Renal cortical epithelial cell (primary cell): ENCODE results near the gene MRPS11. TPM values are rescaled to one million over a fixed set of nuclear protein-coding genes. Genes with fewer than 3 reads are reported as not detected.
A peak's percentile ranks its signal among the peaks of the same experiment; 100 is the strongest.
"Not testable (repeated sequence)": the region's sequence is repeated elsewhere in the genome, so short reads cannot be mapped to it uniquely, and the experiment has no call there.

Experiments
- DNase-seq: peaks from one replicate; pipeline ENCODE4 v3.0.0-alpha.2; 2011; ENCODE audit warnings: low read depth
- total RNA-seq: library from RNA; depleted of rRNA; stranded (reverse); fragments of >200 nt; gene quantifications from 2 replicates; pipeline ENCODE4 v1.2.3, GENCODE V29; 2014

MRPS11 gene
- total RNA-seq, 1 donor from 2014 or later, result 28.1 TPM

GRCh38 chr15:88454867-88455810 is 12.4 kb upstream of the MRPS11 start:
- peak; percentile 67 for DNase-seq

DNA sequence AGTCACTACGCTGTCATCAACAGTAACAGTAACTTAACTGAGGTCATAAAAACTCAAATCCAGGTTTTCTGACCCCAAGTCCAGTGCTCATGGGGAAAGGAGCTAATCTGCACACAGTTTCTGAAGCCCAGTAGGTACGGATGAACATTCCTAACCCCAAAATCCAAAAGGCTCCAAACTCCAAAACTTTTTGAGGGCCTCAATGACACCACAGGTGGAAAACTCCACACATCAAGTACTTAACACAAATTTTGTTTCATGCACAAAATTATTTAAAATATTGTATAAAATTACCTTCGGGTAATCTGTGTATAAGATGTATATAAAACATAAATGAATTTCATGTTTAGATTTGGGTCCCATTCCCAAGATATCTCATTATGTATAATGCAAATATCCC is 10.8 kb upstream of the MRPS11 start:
- DNase-seq, result no peak

GRCh38 chr15:88463870-88464532 is 3.5 kb upstream of the MRPS11 start:
- no peak for DNase-seq

DNA sequence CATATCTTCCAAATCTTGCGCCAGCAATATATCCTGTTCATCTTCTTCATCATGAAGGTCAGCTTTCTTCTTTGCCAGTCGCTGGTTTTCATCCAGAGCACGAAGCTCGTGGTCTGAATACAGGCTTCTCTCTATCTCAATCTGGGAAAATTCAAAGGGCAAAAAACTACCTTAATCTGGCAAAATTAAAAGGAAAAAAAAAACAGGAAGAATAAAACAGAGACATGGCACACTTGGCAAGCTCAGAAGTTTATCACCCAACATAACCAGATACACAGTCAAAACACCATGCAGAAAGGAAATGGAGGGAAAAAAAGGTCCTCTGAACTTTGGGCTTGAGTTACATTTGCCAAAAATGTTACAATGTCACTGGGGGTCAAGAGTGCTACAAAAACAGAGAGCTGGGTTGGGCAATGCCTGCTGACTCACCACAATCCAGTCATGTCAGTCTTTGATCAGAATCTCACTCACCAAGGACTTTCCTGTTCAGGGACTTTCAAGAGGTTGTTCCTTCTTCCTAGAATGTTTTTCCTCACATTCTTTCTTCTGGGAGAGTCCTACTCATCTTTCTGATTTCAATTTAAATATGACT is 1.8 kb upstream of the MRPS11 start:
- DNase-seq, result peak; percentile 90

DNA sequence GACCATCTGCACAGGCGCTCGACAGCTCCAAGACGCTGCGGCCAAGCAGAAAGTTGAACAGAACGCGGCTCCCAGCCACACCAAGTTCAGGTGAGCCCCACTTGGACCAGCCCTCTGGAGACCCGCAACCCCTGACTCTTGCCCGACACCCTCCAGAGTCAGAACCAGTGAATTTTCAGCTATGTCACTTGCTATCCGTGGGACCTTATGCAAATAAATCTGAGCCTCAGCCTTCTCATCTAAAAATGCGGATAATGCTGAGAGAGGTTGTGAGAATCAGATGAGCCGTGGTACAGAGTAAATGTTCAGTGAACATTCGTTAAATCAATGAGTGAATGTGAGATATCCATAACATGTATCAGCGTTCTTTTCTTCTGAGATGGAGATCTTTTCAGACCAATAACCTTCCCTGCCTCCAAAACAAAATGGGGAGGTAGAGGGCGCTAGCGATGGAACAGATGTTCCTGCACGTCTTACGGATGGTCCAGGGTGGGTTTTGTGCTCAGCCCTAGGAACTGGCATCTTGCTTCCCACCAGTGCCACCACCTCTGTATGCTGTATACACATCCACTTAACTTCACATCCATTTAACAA is 524 bp downstream of the MRPS11 start:
- peak; percentile 13 for DNase-seq

DNA sequence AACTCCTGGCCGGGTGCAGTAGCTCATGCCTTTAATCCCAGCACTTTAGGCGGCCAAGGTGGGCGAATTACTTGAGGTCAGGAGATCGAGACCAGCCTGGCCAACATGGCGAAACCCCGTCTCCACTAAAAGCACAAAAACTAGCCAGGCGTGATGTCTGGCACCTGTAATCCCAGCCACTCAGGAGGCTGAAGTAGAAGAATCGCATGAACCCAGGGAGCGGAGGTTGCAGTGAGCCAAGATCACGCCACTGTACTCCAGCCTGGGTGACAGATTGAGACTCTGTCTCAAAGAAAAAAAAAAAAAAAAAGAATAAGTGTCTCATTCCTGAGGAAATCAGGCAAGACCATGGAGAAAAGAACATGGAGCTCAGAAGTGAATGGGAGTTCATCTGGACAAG is 1.2 kb downstream of the MRPS11 start:
- not testable (repeated sequence) for DNase-seq

GRCh38 chr15:88469321-88469720 is 1.8 kb downstream of the MRPS11 start:
- DNase-seq, result no peak

DNA sequence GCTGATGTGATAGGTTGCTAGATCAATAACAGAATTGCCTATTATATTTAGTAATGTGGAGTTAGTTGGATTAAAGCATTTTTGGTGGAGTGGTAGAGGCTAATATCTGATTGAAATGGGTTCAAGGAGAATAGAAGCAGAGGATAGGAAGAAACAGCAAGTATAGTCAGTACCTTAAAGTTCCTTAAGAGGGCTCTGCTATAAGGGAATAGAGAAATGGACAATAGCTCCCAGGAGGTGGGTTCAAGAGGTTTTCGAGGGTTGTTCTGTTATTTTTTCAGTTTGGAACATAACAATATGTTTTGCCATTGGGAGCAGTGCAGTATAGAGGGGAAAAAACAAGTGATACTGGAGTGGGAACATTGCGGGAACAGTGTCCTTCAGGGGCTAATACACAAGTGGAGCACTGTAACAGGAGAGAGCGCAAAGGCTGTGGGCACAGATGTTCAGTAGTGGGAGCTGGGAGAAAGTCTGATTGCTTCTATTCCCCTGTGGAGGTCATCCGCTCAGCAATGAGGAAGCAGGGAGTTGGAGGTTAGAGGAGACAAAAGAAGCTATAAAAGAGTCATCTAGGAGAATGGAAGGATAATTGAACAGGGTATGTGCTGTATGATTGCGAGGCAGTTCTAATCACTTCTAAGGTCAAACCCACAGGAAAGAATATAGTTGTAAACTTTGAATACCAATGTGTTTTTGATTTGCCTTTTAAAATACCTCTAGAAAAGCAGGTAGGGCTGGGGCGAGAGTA is 3.3 kb downstream of the MRPS11 start:
- no peak for DNase-seq

DNA sequence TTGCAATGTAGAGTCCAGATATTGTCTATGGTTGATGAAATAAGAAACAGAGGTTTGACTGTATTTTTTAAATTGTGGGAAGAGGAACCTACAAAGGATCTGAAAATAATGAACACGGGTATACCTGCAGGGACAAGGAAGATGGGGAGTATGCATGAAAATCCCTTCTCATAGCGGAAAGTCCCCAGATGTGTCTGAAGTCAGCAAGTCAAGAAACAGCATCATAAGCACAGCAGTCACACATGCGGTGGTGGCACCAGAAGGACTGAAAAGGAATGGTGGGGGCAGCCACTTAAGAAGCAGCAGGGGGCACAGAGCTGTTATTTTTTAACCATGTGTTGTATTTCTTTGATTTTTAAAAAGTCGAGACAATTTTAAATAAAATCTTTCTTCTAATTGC is 4.7 kb downstream of the MRPS11 start:
- DNase-seq, result no peak

DNA sequence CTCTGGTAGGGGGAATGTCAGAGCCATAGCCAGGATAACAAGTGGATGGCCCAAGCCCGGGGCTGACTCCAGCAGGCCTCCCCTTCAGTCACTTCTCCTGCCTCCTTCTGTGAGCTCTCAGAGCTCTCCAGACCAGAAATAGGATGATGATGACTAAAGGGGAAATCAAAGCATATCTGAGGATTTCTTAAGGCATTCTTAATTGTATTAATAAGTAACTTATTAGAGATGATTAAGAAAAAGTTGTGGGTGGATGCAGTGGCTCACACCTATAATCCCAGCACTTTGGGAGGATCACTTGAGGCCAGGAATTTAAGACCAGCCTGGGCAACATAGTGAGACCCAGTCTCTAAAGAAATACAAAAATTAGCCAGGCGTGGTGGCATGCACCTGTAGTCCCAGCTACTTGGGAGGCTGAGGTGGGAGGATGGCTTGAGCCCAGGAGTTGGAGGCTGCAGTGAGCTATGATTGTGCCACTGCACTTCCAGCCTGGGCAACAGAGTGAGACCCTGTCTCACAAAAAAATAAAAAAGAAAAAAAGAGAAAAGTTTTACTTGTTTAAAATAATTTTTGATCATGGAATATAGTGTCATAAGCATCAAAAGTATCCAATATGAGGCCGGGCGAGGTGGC is 6.3 kb downstream of the MRPS11 start:
- DNase-seq, result peak; percentile 93

DNA sequence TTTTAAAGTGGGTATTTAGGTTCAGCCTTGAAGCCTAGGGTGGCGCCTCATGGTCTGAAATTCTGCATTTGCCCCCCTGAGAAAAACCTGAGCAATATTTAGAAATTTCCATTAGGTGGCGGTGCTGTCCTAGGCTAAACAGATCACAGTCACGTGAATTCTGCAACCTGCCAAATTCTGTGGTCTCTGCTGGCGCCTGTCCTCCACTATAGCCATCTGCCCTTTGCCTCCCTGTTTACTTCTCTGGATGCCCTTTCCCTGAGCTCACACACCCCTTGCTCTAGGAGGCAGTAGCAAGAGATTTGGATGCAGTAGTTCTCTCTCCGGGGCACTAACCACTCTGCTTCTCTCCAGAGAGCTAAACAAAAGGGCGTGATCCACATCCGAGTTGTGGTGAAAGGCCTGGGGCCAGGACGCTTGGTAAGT is 9.1 kb downstream of the MRPS11 start:
- DNase-seq, result peak; percentile 25

DNA sequence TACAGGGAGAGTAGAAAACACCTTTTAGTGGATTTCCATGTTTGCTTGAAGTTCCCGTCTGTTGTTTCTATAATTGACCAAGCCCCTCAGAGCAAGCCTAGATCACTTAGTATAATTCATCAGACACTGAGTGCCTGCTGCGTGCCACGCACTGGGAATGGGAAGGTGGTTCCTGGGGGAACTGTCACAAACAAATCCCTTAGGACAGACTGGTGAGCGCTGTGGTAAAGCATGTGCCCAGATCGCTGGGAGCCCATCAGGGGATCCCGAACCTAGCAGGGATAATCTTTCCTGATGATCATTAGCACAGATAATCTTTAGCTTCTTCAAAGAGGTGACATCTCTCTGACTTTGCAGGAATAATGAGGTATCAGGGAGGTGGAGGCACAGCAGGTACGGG is 9.6 kb downstream of the MRPS11 start:
- no peak for DNase-seq

DNA sequence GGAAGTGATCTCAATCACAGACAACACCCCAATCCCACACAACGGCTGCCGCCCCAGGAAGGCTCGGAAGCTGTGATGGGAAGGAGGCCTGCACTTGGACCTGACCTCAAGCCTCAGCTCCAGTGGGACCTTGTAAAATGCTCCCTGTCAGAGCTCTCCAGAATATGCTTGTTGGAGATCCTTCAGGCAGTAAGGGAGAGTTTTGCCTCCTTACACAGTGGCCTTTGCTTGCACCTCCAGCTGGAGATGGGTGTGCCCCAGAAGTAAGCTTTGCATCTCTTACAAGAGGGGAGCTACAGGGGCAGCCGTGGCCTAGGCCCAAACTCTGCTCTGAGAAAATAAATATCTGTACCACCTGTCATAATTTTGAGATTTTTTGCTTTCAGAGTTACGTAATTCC is 10.4 kb downstream of the MRPS11 start:
- no peak for DNase-seq

GRCh38 chr15:88479169-88479568 is 11.7 kb downstream of the MRPS11 start:
- DNase-seq, result no peak

DNA sequence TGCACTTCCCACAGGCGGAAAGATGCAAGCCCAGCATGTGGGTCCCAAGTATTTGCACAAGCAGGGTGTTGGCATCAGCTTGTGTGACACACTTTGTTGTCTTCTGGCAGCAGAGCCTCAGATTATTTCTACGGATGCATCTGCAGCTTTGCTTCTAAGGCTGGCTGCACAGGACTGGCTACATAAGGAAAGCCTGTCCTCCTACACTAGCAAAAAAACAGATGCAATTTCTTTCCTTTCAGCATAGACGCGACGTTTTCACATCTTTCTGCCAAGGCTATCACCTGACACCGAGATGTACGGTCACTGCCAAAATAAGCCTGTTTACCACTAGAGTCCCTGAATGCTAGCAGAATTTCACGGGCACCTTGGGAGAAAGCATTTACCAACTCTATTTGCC is 13.5 kb downstream of the MRPS11 start:
- no peak for DNase-seq

DNA sequence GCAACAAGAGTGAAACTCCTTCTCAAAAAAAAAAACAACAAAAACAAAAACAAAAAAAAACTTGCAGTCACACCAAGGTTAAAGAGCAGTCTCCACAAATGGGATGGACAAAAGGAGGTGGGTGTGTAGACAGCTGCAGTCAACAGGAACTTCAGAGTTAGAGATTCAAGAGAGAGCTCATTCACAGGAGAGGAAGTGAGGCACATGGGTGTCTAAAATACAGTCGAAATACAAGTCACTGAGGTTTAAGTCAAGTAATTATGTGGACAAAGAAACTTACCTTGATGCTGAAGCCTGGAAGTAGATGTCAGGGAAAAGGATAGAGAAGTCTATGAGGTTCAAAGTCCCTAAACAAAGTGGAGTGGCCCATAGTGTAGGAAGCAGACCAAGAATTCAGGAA is 14.8 kb downstream of the MRPS11 start:
- DNase-seq, result no peak

- DNase-seq, result peak; percentile 18
Observed at GRCh38 chr15:88484682-88485331, 17.3 kb downstream of the MRPS11 start.

DNA sequence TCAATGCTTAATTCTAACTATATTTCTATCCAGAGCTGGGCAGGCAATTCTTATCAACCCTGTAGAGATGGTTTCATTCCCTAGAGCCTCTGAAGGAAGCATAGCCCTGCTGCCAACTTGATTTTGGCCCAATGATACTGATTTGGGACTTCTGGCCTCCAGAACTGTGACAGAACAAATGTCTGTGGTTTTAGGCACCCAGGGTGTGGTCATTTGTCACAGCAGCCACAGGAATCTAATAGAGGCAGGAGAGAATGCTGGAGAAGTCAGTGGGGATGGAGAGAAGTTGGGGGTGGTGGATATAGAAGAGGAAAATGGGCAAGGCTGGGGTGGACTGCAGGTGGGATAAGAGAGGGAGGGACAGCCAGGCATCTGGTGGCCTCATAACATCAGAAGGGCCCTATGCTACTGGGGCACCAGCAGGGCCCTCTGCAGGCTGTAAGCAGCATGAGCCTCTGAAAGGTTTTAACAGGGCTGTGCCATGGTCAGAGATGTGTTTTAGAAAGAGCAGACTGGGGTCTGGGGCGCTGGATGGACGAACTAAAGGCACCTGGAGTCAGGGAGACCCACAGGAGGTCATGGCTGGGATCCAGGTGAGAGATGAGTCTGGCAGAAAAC is 19.8 kb downstream of the MRPS11 start:
- DNase-seq, result no peak

DNA sequence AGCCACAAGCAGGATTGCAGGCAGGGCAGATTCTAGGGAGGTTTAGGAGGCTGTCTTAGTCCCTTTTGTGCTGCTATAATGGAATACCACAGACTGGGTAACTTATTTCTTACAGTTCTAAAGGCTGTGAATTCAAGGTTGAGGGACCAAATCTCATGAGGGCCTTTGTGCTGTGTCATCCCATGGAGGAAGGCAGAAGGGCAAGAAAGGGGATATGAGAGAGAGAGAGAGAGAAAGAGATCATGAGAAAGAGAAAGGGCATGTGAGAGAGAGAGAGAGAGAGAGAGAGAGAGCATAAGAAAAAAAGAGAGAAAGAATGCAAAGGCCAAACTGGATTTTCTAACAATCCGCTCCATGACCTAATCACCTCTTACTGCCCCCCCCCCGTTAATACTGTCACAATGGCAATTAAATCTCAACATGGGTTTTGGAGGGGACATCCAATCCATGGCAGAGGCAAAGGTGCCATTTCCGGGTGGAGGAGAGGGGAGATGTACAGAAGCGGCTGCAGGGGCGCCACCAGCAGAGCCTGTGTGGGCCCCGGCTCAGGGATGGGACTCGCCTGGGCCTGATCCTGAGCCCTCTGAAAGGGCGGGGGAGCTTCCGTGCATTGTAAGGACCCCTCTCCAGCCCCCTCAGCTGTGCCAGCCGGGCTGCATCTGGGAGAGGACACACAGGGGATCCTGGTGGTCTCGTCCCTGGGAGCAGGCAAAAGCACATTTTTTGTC is 20.5 kb downstream of the MRPS11 start:
- no peak for DNase-seq
